ENCODE data around the gene HSD11B2. TPM values are rescaled to one million over a fixed set of nuclear protein-coding genes. Genes with fewer than 3 reads are reported as not detected.

HSD11B2 gene
- total and polyA plus RNA-seq, 4 donors, result 0.51 to 6.7 (median 2.2) TPM

DNA sequence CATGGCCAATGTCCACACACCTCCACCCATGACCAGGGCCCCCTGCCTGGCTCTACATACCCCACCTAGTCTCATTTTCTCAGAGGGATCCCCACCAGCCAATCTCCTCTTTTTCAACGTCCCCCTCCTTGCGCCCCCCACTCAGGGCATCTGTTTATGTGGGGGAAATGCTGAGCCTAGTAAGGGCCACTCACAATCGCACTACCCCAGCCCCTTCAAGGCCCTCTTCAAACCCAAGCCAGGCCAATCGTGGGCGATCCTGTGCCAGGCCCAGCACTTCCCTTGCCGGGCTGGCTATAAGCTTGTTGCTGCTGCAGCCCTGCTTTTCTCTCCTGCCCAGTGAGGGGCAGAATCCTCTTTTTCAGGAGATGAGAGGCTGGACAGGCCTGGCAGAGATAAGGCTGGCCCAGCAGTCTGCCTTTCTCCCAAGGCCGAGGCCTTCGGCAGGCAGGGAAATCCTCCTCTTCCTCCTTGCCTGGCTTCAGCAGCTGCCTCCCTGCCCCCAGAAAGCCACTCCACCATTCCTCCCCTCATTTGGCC lies 16.1 kb downstream of the HSD11B2 start:
- Histone ChIP-seq H3K9ac (ENCODE audit: low read depth in 1 of 2, low read length in 2 of 2) (no peak overlapping the region), H3K27me3 (ENCODE audit: control insufficient read depth in 4 of 4, insufficient read depth in 4 of 4, low read length in 3 of 4) (no peaks in the 10 kb centered on the region), H3K4me3 (ENCODE audit: low read depth in 1 of 3, low read length in 3 of 3) (no peak overlapping the region), H3K9me3 (ENCODE audit: control insufficient read depth in 4 of 4, low read length in 3 of 4) (no peaks in the 10 kb centered on the region), H3K27ac (ENCODE audit: low read depth in 1 of 2, low read length in 2 of 2) (peak overlapping the region; percentile 25 to 75), H3K36me3 (ENCODE audit: control insufficient read depth in 4 of 4, insufficient read depth in 3 of 4, low read depth in 1 of 4, low read length in 3 of 4) (peaks cover 0 to 3% (median 1%) of the 10 kb centered on the region in 4 donors), H3K4me1 (ENCODE audit: control insufficient read depth in 4 of 4, insufficient read depth in 4 of 4, low read length in 3 of 4) (peaks cover 51 to 97% (median 87%) of the 10 kb centered on the region in 4 donors)
- DNase-seq (ENCODE audit: low spot score), result no peak
- 83% methylated on average over 8 of the region's 8 CpGs for WGBS
- no peak for TF ChIP-seq RXRA (IDR thresholded peaks at IDR 0.05)
- TF ChIP-seq NR2F2 (IDR thresholded peaks at IDR 0.05), result no peak
- TF ChIP-seq, protein P1, sequence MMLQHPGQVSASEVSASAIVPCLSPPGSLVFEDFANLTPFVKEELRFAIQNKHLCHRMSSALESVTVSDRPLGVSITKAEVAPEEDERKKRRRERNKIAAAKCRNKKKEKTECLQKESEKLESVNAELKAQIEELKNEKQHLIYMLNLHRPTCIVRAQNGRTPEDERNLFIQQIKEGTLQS (IDR thresholded peaks at IDR 0.05), result no peak
- peak; percentile 50 for TF ChIP-seq REST (IDR thresholded peaks at IDR 0.05)

GRCh38 chr16:67447508-67448076 lies 16.7 kb downstream of the HSD11B2 start:
- no peaks in the 10 kb centered on the region for H3K27me3 ChIP-seq (ENCODE audit: control insufficient read depth in 4 of 4, insufficient read depth in 4 of 4, low read length in 3 of 4)
- no peak overlapping the region for H3K9ac ChIP-seq (ENCODE audit: low read depth in 1 of 2, low read length in 2 of 2)
- H3K27ac ChIP-seq (ENCODE audit: low read depth in 1 of 2, low read length in 2 of 2), result peak overlapping the region; percentile 25 to 75
- no peaks in the 10 kb centered on the region for H3K9me3 ChIP-seq (ENCODE audit: control insufficient read depth in 4 of 4, low read length in 3 of 4)
- TF ChIP-seq EGR1 (IDR thresholded peaks at IDR 0.05; ENCODE audit: low read depth in 2 of 2) (no peak), RAD21 (IDR thresholded peaks at IDR 0.05) (peak; percentile 51 to 69), YY1 (IDR thresholded peaks at IDR 0.05) (peak; percentile 26), GABPA (IDR thresholded peaks at IDR 0.05 in 1 of 2, conservative IDR thresholded peaks at IDR 0.05 in 1 of 2) (no peak), NR2F2 (IDR thresholded peaks at IDR 0.05) (peak; percentile 31), FOXA2 (IDR thresholded peaks at IDR 0.05) (no peak), RXRA (IDR thresholded peaks at IDR 0.05) (peak in 1 of 2 donors; percentile 6), REST (IDR thresholded peaks at IDR 0.05) (no peak), HNF4A (conservative IDR thresholded peaks at IDR 0.05) (no peak), FOXA1 (IDR thresholded peaks at IDR 0.05) (no peak), JUND (IDR thresholded peaks at IDR 0.05) (no peak), HNF4G (IDR thresholded peaks at IDR 0.05) (no peak), TAF1 (conservative IDR thresholded peaks at IDR 0.05) (no peak), SP1 (IDR thresholded peaks at IDR 0.05) (no peak)
- TF ChIP-seq, protein P2, sequence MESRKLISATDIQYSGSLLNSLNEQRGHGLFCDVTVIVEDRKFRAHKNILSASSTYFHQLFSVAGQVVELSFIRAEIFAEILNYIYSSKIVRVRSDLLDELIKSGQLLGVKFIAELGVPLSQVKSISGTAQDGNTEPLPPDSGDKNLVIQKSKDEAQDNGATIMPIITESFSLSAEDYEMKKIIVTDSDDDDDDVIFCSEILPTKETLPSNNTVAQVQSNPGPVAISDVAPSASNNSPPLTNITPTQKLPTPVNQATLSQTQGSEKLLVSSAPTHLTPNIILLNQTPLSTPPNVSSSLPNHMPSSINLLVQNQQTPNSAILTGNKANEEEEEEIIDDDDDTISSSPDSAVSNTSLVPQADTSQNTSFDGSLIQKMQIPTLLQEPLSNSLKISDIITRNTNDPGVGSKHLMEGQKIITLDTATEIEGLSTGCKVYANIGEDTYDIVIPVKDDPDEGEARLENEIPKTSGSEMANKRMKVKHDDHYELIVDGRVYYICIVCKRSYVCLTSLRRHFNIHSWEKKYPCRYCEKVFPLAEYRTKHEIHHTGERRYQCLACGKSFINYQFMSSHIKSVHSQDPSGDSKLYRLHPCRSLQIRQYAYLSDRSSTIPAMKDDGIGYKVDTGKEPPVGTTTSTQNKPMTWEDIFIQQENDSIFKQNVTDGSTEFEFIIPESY (IDR thresholded peaks at IDR 0.05), result no peak
- TF ChIP-seq, protein P3, sequence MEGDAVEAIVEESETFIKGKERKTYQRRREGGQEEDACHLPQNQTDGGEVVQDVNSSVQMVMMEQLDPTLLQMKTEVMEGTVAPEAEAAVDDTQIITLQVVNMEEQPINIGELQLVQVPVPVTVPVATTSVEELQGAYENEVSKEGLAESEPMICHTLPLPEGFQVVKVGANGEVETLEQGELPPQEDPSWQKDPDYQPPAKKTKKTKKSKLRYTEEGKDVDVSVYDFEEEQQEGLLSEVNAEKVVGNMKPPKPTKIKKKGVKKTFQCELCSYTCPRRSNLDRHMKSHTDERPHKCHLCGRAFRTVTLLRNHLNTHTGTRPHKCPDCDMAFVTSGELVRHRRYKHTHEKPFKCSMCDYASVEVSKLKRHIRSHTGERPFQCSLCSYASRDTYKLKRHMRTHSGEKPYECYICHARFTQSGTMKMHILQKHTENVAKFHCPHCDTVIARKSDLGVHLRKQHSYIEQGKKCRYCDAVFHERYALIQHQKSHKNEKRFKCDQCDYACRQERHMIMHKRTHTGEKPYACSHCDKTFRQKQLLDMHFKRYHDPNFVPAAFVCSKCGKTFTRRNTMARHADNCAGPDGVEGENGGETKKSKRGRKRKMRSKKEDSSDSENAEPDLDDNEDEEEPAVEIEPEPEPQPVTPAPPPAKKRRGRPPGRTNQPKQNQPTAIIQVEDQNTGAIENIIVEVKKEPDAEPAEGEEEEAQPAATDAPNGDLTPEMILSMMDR (IDR thresholded peaks at IDR 0.05; ENCODE audit: low read depth, low read length, missing input control), result peak; percentile 49
- TF ChIP-seq, protein P1 (IDR thresholded peaks at IDR 0.05), result no peak
- TF ChIP-seq, protein P4, sequence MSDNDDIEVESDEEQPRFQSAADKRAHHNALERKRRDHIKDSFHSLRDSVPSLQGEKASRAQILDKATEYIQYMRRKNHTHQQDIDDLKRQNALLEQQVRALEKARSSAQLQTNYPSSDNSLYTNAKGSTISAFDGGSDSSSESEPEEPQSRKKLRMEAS (IDR thresholded peaks at IDR 0.05), result no peak
- DNase-seq (ENCODE audit: low spot score), result peak; percentile 70
- H3K4me1 ChIP-seq (ENCODE audit: control insufficient read depth in 4 of 4, insufficient read depth in 4 of 4, low read length in 3 of 4), result peaks cover 48 to 97% (median 83%) of the 10 kb centered on the region in 4 donors
- 75% methylated on average over 6 of the region's 6 CpGs for WGBS
- H3K36me3 ChIP-seq (ENCODE audit: control insufficient read depth in 4 of 4, insufficient read depth in 3 of 4, low read depth in 1 of 4, low read length in 3 of 4), result peaks cover 0 to 3% (median 1%) of the 10 kb centered on the region in 4 donors
- H3K4me3 ChIP-seq (ENCODE audit: low read depth in 1 of 3, low read length in 3 of 3), result no peak overlapping the region
